PFSK-1 (cell line): Measurements from ENCODE around the gene AGRN.

ENCODE experiments used
- FOXP2 ChIP-seq: optimal IDR thresholded peaks from 2 replicates; pipeline ENCODE3; 2011; ENCODE audit warnings: borderline replicate concordance, control low read depth, inconsistent platforms; ENCODE audit not compliant: insufficient read depth; ENCODE audit errors: extremely low read length, extremely low read depth
- POLR2AphosphoS5 ChIP-seq: IDR thresholded peaks from 2 replicates; pipeline ENCODE4 v1.6.1; 2012; ENCODE audit warnings: low read depth, mild to moderate bottlenecking, control low read depth, low read length, moderate library complexity
- SIN3A ChIP-seq: IDR thresholded peaks from 2 replicates; pipeline ENCODE4 v1.6.1; 2012; ENCODE audit warnings: mild to moderate bottlenecking, low read length, moderate library complexity, borderline replicate concordance; ENCODE audit not compliant: insufficient read depth
- TAF1 ChIP-seq: IDR thresholded peaks from 2 replicates; pipeline ENCODE4 v1.6.1; 2012; ENCODE audit warnings: low read length, control low read depth, borderline replicate concordance; ENCODE audit not compliant: insufficient read depth
- TF ChIP-seq, protein P1 (sequence below), 2 experiments: IDR thresholded peaks; 2 replicates each; pipeline versions ENCODE4 v1.6.1 to v1.8.0; 2011 to 2012; ENCODE audit warnings: low read depth in 2 of 2, low read length in 2 of 2, control low read depth in 1 of 2, inconsistent platforms in 1 of 2, mild to moderate bottlenecking in 1 of 2, moderate library complexity in 1 of 2; ENCODE audit not compliant: insufficient read depth in 1 of 2

GRCh38 chr1:1080122-1080757 is 60.3 kb downstream of the AGRN start:
- TF ChIP-seq, protein P1, sequence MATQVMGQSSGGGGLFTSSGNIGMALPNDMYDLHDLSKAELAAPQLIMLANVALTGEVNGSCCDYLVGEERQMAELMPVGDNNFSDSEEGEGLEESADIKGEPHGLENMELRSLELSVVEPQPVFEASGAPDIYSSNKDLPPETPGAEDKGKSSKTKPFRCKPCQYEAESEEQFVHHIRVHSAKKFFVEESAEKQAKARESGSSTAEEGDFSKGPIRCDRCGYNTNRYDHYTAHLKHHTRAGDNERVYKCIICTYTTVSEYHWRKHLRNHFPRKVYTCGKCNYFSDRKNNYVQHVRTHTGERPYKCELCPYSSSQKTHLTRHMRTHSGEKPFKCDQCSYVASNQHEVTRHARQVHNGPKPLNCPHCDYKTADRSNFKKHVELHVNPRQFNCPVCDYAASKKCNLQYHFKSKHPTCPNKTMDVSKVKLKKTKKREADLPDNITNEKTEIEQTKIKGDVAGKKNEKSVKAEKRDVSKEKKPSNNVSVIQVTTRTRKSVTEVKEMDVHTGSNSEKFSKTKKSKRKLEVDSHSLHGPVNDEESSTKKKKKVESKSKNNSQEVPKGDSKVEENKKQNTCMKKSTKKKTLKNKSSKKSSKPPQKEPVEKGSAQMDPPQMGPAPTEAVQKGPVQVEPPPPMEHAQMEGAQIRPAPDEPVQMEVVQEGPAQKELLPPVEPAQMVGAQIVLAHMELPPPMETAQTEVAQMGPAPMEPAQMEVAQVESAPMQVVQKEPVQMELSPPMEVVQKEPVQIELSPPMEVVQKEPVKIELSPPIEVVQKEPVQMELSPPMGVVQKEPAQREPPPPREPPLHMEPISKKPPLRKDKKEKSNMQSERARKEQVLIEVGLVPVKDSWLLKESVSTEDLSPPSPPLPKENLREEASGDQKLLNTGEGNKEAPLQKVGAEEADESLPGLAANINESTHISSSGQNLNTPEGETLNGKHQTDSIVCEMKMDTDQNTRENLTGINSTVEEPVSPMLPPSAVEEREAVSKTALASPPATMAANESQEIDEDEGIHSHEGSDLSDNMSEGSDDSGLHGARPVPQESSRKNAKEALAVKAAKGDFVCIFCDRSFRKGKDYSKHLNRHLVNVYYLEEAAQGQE (IDR thresholded peaks at IDR 0.05; ENCODE audit: insufficient read depth in 1 of 2, low read depth in 2 of 2, low read length in 2 of 2), result no peak
- TF ChIP-seq TAF1 (no peak), FOXP2 (no peak), POLR2AphosphoS5 (no peak), SIN3A (no peak)
